Thyroid gland (tissue), 4 donors: ENCODE results near the gene OVAAL. TPM values are rescaled to one million over a fixed set of nuclear protein-coding genes. Genes with fewer than 3 reads are reported as not detected.
A peak's percentile ranks its signal among the peaks of the same experiment; 100 is the strongest.

Experiments used
- DNase-seq, 2 donors: peaks; one replicate each; pipeline ENCODE4 v3.0.0-alpha.2; 2019
- H3K27ac ChIP-seq, 3 donors: fragments of 200-600 bp; sonication (generic); 1 replicate in 2 of 3; 2 replicates in 1 of 3; pipeline ENCODE4 v1.5.1; 2016 to 2019; ENCODE audit warnings: mild to moderate bottlenecking in 1 of 3, moderate library complexity in 1 of 3
- H3K27me3 ChIP-seq: fragments of 200-600 bp; sonication (generic); one replicate; pipeline ENCODE4 v1.5.1; 2019
- H3K36me3 ChIP-seq, 2 donors: fragments of 200-600 bp; sonication (generic); one replicate each; pipeline ENCODE4 v1.5.1; 2016 to 2019
- H3K4me1 ChIP-seq, 2 donors: fragments of 200-600 bp; sonication (generic); one replicate each; pipeline ENCODE4 v1.5.1; 2017 to 2019
- H3K4me3 ChIP-seq, 3 donors: fragments of 200-600 bp; sonication (generic); replicated peaks in 1 of 3; 1 replicate in 2 of 3; 2 replicates in 1 of 3; pipeline ENCODE4 v1.5.1; 2016; ENCODE audit warnings: mild to moderate bottlenecking in 1 of 3
- H3K9me3 ChIP-seq: fragments of 200-600 bp; sonication (generic); one replicate; pipeline ENCODE4 v1.5.1; 2017
- POLR2A ChIP-seq, 2 donors: fragments of 450-650 bp; IDR thresholded peaks; one replicate each; pipeline ENCODE4 v1.6.1; 2017; ENCODE audit warnings: antibody characterized with exemption in 2 of 2, mild to moderate bottlenecking in 2 of 2, moderate library complexity in 1 of 2
- WGBS, 2 donors: methylation state at CpG; one replicate each; pipeline ENCODE4 v1.1.5; 2017; 5-methylcytosine and 5-hydroxymethylcytosine counted together
- intact Hi-C: fragments of 100-400 bp; cut with DNase I; formaldehyde crosslinking; loops from one replicate; pipeline ENCODE4 v1.15.1; 2023
- total RNA-seq, 4 donors: library from RNA; depleted of rRNA; stranded (reverse); fragments of >200 nt; gene quantifications; one replicate each; pipeline ENCODE4 v1.2.3, GENCODE V29; 2016
- TF ChIP-seq, protein P1 (sequence below), 6 experiments: fragments of 200-600 bp in 3 of 6; fragments of 450-650 bp in 3 of 6; sonication (generic) in 3 of 6; IDR thresholded peaks; one replicate each; pipeline ENCODE4 v1.5.1; 2016 to 2019; ENCODE audit warnings: antibody characterized with exemption in 6 of 6, mild to moderate bottlenecking in 2 of 6, inconsistent platforms in 1 of 6, moderate library complexity in 1 of 6

Gene OVAAL
- total RNA-seq, 4 donors from 2014 or later: not detected

DNA sequence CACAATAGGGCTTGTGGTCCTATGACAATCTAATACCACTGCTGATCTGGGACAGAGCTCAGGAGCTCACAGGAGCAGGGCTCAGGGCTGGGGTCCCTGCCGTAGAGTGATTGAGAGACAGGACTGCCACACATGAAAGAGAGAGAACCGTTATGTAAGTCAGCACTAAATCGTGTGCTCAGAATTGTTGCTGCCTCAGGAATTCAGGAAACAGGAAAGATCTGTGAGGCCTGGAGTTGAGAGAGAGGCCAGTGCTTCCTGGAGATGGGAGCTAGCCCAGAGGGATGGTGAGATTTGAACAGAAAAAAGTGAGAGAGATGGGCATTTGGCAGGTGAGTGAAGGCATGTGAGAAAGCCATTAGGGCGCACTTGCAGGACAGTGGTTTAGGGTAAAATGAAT lies 38.9 kb upstream of the OVAAL start:
- WGBS, 2 donors: 50 to 70% methylated on average over 4 of the region's 4 CpGs
- H3K27me3 ChIP-seq: no peaks in the 10 kb centered on the region
- no peaks in the 10 kb centered on the region for H3K9me3 ChIP-seq
- TF ChIP-seq, protein P1, sequence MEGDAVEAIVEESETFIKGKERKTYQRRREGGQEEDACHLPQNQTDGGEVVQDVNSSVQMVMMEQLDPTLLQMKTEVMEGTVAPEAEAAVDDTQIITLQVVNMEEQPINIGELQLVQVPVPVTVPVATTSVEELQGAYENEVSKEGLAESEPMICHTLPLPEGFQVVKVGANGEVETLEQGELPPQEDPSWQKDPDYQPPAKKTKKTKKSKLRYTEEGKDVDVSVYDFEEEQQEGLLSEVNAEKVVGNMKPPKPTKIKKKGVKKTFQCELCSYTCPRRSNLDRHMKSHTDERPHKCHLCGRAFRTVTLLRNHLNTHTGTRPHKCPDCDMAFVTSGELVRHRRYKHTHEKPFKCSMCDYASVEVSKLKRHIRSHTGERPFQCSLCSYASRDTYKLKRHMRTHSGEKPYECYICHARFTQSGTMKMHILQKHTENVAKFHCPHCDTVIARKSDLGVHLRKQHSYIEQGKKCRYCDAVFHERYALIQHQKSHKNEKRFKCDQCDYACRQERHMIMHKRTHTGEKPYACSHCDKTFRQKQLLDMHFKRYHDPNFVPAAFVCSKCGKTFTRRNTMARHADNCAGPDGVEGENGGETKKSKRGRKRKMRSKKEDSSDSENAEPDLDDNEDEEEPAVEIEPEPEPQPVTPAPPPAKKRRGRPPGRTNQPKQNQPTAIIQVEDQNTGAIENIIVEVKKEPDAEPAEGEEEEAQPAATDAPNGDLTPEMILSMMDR (IDR thresholded peaks at IDR 0.05): no peak
- no peaks in the 10 kb centered on the region for H3K36me3 ChIP-seq
- H3K27ac ChIP-seq: peak overlapping the region in 1 of 3 donors; percentile 26
- no peaks in the 10 kb centered on the region for H3K4me1 ChIP-seq
- no peak overlapping the region for H3K4me3 ChIP-seq
- intact Hi-C loops: loop anchor here (5.0 to 10.0 kb wide), 2 partner anchors 342 to 625 kb away; no protein-coding TSS in a partner anchor
- no peak for DNase-seq

DNA sequence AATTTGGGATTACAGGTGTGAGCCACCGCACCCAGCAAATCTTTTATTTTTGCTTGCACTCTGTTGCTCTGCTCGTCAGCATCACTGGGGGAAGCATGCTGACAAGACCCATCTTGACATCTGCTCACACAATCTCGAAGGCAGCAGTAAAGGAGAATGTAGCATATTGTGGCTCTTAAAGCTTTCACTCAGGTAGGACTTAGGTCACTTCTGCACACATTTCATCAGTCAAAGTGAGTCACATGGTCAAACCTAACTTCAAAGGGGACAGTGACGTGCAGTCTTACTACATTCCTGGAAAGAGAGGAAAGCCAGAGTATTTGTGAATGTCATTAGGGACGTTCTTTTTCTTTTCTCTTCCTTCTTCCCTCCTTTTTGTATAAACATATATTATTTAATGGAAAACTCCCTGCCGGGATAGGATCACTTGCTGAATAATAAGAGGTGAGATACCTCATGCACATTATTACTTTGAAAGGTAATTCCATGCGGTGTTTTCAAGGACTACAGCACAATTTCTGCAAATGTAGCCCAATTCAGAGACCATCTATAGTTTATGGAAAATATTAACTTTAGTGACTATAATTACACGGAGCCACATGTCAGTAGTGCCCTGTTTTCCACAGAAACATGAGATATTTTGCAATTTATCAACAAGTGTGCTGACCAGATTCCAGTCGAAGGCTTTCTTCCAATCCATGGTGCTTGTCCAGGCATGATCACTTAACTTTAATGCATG lies 37.1 kb upstream of the OVAAL start:
- no peak overlapping the region for H3K27ac ChIP-seq
- DNase-seq: no peak
- TF ChIP-seq, protein P1 (IDR thresholded peaks at IDR 0.05): no peak
- TF ChIP-seq POLR2A (IDR thresholded peaks at IDR 0.05): no peak
- H3K36me3 ChIP-seq: no peaks in the 10 kb centered on the region
- no peaks in the 10 kb centered on the region for H3K27me3 ChIP-seq
- WGBS, 2 donors: 56% methylated on average over 9 of the region's 9 CpGs
- H3K4me3 ChIP-seq: no peak overlapping the region
- no peaks in the 10 kb centered on the region for H3K4me1 ChIP-seq
- no peaks in the 10 kb centered on the region for H3K9me3 ChIP-seq
- intact Hi-C loops: no loop called here

DNA sequence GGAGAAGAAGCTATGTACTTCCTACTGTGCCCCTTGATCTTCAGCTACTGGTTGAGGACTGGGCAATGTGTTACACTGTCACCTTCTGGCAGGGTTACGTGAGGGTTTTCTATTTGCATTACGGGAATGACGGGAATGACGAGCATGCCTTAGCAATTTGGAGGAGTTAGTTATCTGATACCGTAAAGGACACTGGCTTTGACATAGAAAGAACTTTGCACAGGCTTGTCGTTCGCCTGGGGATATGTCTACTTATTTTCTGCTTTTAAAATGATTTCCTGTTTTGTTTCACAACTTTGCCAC lies 36.6 kb upstream of the OVAAL start:
- Histone ChIP-seq H3K9me3 (no peaks in the 10 kb centered on the region), H3K36me3 (no peaks in the 10 kb centered on the region), H3K27ac (no peak overlapping the region), H3K4me3 (no peak overlapping the region), H3K27me3 (no peaks in the 10 kb centered on the region), H3K4me1 (no peaks in the 10 kb centered on the region)
- TF ChIP-seq POLR2A (IDR thresholded peaks at IDR 0.05): no peak
- TF ChIP-seq, protein P1 (IDR thresholded peaks at IDR 0.05): no peak
- WGBS, 2 donors: 75 to 81% methylated on average over 7 of the region's 7 CpGs
- intact Hi-C loops: no loop called here
- no peak for DNase-seq

DNA sequence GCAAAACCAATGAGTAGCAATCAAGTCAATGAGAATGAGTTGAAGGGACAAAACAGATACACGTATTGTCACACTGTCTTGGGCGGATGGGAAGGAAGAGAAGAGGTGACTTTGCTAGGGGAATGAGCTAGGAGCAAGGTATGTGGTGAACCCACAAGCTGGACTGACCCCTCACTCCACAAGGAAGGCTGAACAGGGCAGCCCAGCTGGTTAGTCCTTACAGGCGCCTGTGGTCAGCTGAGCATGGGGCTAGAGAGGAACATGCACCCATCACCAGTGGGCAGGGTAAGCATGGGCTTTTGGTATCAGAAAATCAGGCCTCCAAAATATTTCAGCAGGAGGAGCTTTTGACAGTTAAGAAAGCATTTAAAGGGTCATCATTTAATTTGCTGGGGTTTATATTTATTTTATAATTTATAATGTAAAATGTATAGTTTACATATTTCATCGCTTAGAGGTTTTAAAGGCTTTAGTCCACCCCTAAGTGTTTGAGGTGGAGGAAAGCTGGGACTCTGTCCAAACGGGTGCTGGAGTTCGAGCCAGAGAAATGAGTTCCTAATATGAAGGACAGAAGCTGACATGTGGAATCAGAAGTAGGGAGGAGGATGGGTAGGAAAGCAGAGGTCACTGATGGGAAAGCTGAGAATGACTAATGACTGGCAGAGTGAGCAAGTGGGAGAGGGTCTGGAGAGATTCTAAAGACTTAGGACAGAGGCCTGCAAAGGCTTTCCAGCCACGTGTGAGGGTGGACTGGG lies 34.4 kb upstream of the OVAAL start:
- no peaks in the 10 kb centered on the region for H3K27me3 ChIP-seq
- no peak overlapping the region for H3K4me3 ChIP-seq
- no peaks in the 10 kb centered on the region for H3K4me1 ChIP-seq
- no peaks in the 10 kb centered on the region for H3K36me3 ChIP-seq
- WGBS, 2 donors: 79 to 88% methylated on average over 7 of the region's 7 CpGs
- intact Hi-C loops: no loop called here
- no peak overlapping the region for H3K27ac ChIP-seq
- H3K9me3 ChIP-seq: no peaks in the 10 kb centered on the region
- TF ChIP-seq, protein P1 (IDR thresholded peaks at IDR 0.05): no peak
- TF ChIP-seq POLR2A (IDR thresholded peaks at IDR 0.05): no peak
- DNase-seq: no peak
